Right hindlimb (tissue), 1 donor: ENCODE measurements around the gene CFAP74.

Experiments used
- DNase-seq: peaks from one replicate; pipeline ENCODE4 v3.0.0-alpha.2; 2018

CFAP74 gene

GRCh38 chr1:1914971-1915692, 88.5 kb downstream of the CFAP74 start, which contains the start of gene CALML6:
TSS of gene CALML6 (plus strand) at chr1:1915260. CDS start at chr1:1915281, 21 bp downstream.
- DNase-seq = peak; percentile 28

GRCh38 chr1:1914101-1914970, 89.2 kb downstream of the CFAP74 start:
- DNase-seq = peak; percentile 60

- DNase-seq = no peak
These were observed 92.1 kb downstream of the CFAP74 start for GRCh38 chr1:1911350-1912041.

GRCh38 chr1:1910651-1911331, 92.8 kb downstream of the CFAP74 start:
- DNase-seq = peak; percentile 19

GRCh38 chr1:1910033-1910465, 93.5 kb downstream of the CFAP74 start:
- DNase-seq = no peak

- DNase-seq = no peak
These were observed 95.1 kb downstream of the CFAP74 start for GRCh38 chr1:1908506-1908791.

- peak; percentile 40 for DNase-seq
These were observed 96.4 kb downstream of the CFAP74 start for GRCh38 chr1:1907098-1907736.

- DNase-seq = peak; percentile 85
These were observed 97.1 kb downstream of the CFAP74 start for GRCh38 chr1:1906185-1907097.

GRCh38 chr1:1903224-1903623, 100.4 kb downstream of the CFAP74 start:
- DNase-seq = no peak

GRCh38 chr1:1901641-1902294, 101.8 kb downstream of the CFAP74 start:
- no peak for DNase-seq

- no peak for DNase-seq
These were observed 102.5 kb downstream of the CFAP74 start for GRCh38 chr1:1900883-1901640.

- no peak for DNase-seq
These were observed 103.6 kb downstream of the CFAP74 start for GRCh38 chr1:1899967-1900327.

- peak; percentile 25 for DNase-seq
These were observed 104.2 kb downstream of the CFAP74 start for GRCh38 chr1:1899266-1899966.

GRCh38 chr1:1898246-1898933, 105.2 kb downstream of the CFAP74 start:
- DNase-seq = no peak

- DNase-seq = no peak
These were observed 107.9 kb downstream of the CFAP74 start for GRCh38 chr1:1895456-1896336.

GRCh38 chr1:1895060-1895418, 108.5 kb downstream of the CFAP74 start:
- DNase-seq = no peak

GRCh38 chr1:1894354-1895059, 109.1 kb downstream of the CFAP74 start:
- DNase-seq = no peak
